ENCODE results near the gene IFT122.

Gene IFT122

GRCh38 chr3:129440618-129441190, 680 bp downstream of the IFT122 start:
- FAIRE-seq, result no peak

DNA sequence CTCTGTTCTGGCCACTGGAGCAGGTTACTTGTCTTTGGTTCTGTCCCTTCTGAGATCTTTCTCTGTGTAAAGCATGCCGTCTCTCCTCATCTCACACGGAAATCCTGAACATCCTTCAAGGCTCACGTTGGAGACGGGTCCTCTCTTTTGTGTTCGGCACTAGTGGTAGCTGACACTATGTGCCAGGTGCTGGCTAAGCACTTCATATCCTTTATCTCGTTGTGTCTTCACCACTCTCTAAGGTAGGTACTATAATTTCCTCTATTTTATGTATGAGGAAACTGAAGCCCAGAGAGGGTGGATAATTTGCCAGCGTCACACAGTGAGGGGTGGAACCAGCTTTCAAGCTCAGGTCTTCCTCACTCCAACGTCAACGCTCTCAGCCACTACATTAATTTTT, 1.2 kb downstream of the IFT122 start:
- no peak for FAIRE-seq

DNA sequence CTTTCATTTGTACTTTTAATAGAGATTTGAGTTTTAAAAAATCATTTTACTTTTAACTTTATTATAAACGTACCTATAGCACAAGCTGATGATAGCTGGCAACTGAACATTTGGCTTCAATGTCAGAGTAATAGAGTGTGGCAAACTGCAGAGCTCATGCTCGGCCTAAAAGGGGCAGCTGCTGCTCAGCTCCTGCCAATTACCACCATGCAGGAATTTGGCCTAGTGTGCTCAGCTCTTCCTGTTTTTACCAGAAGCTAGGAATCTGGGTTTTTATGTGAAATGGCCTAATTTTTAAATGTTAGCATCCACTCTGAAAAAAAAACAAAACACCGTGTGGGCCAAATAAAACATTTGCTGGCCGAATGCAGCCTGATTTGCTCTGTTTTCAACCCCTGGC, 1.8 kb downstream of the IFT122 start:
- FAIRE-seq, result no peak

DNA sequence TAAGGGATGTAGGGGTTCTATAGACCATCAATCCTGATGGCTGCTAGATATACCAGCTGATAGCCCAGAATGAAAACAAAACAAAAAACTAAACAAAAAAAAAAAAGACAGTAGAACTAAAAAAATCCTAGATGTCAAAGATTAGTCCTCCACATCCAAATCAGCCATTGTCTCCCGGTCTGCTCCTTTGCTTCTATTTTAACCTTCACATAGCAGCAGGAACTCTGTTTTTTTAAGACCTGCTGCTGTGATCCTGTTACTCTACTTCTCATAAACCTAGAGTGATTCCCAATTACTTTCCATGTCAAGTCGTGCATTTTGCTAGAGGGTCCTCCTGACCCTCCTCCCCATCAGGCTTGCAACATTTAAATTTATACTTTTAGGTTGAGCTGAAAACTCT, 2.5 kb downstream of the IFT122 start:
- FAIRE-seq, result no peak

DNA sequence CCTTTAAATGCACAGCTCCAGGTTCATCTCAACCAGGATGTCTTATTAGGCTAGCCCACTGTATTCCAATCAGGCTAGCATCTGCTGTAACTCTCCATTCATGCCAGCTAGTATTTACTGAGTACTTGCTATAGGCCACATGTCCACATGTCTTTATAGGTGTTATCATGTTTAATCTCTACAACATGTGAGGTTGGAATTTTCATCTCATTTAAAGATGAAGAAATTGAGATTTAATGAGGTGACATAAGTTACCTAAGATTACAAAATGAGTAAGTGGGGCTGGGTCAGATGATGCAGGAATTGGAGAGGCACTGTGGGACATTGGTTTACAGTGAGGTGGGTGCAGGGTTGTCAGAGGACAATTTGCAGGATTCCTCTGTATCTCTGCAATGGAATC, 2.9 kb downstream of the IFT122 start:
- FAIRE-seq, result no peak

- no peak for FAIRE-seq
Measured at GRCh38 chr3:129445471-129445870, 5.4 kb downstream of the IFT122 start.

DNA sequence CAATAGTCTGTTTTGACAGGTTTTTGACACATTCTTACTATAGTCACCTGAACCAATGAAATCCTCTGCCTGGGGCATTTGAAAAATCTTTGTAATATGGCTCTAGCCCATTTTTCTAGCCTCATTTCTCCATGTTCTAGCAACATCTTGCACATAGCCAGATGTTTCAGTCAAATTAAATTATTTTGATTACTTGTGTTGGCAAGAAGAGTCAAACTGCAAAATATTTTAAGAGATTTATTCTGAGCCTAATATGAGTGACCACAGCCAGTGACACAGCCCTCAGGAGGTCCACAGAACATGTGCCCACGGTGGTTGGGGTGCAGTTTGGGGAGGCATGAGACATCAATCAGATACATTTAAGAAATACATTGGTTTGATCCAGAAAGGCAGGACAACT, 6.9 kb downstream of the IFT122 start:
- no peak for FAIRE-seq

DNA sequence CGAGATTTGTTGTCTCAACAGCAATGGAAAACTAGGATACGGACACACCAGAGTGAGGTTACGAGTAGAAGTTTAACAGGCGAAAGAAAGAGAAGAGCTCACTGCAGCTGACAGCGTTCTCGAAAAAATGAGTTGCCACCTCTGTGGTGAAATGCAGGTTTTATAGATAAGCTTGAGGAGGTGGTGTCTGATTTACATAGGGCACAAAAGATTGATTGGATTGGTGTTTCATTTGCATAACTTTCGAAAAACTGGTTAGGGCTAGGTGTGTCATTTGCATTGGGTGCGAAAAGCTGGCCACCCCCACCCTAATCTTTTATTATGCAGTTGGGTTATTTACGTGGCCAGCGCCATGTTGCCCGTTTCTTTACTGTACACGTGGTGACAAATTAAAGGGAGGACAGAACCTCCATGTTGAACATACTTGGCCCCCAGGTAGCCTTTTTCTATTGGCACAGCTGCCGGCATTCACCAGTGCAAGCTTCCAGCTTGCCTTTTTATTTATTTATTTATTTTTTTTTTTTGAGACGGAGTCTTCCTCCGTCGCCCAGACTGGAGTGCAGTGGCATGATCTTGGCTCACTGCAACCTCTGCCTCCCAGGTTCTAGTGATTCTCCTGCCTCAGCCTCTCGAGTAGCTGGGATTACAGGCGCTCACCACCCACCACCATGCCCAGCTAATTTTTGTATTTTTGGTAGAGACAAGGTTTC, 8.3 kb downstream of the IFT122 start:
- no peak for FAIRE-seq

- FAIRE-seq, result no peak
Measured at GRCh38 chr3:129449279-129450115, 9.5 kb downstream of the IFT122 start.

- FAIRE-seq, result no peak
Measured at GRCh38 chr3:129453732-129454131, 13.7 kb downstream of the IFT122 start.

DNA sequence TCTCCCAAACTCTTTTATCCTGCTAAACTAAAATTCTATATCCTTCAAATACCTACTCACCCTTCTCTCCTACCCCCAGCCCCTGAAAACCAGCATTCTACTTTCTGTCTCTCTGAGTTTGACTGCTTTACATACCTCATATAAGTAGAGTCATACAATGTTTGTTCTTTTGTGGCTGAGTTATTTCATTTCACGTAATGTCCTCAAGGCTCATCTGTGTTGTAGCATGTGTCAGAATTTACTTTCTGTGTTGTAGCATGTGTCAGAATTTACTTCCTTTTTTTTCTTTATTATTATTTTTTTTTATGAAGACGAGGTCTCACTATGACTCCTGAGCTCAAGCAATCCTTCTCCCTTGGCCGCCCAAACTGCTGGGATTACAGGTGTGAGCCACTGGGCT, 20.1 kb downstream of the IFT122 start:
- no peak for FAIRE-seq

DNA sequence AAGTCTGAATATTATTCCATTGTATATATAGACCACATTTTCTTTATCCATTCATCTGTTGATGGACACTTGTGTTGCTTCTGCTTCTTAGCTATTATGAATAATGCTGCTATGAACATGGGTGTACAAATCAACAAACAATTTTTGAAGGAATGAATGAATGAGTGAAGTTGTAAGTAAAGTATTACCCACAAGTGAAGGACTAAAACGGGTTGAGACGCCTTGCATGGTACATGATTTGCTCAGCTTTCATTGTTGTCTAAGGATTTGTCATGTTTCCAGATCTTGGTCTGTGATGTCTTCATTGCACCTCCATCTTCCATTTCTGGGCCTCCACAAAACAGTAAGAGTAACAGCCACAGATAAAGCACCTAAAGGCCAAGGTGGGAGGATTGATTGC, 20.5 kb downstream of the IFT122 start:
- FAIRE-seq, result no peak

- no peak for FAIRE-seq
Measured at GRCh38 chr3:129461022-129461421, 21.0 kb downstream of the IFT122 start.

GRCh38 chr3:129461461-129462146, 21.6 kb downstream of the IFT122 start:
- no peak for FAIRE-seq

- no peak for FAIRE-seq
Measured at GRCh38 chr3:129462361-129462968, 22.4 kb downstream of the IFT122 start.

DNA sequence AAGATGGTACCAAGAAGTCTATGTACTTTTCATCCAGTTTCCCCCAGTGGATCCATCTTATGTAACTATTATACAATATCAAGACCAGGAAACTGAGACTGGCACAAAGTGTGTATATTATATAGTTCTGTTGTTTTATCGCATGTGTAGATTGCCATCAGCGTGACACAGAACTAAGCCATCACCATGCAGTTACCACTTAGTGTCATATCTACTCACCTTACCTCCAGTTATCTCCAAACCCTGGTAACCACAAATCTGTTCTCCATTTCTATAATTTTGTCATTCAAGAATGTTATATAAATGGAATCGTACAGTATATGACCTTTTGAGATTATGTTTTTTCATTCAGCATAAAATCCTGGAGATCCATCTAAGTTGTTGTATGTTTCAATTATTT, 23.1 kb downstream of the IFT122 start:
- FAIRE-seq, result no peak

DNA sequence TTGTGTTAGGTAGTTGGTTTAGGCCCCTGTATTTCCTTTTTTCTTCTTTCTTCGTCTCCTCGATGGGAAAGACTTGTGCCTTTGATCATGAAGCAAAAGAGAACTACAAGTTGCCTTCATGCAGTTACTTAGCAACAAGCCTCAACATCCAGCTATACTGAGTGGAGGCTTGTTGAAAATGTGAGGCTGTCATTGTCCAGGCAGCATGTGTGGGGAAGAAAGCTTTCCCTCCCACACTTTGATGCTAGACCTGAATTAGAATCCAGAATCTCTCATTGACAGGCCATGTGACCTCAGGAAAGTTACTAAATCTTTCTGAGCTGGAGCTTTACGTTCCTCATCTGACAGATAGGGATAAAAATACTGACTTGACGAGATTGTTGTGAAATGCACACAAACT, 23.7 kb downstream of the IFT122 start:
- FAIRE-seq, result no peak

- no peak for FAIRE-seq
Measured at GRCh38 chr3:129467932-129468331, 27.9 kb downstream of the IFT122 start.

GRCh38 chr3:129469026-129469425, 29.0 kb downstream of the IFT122 start:
- FAIRE-seq, result no peak

DNA sequence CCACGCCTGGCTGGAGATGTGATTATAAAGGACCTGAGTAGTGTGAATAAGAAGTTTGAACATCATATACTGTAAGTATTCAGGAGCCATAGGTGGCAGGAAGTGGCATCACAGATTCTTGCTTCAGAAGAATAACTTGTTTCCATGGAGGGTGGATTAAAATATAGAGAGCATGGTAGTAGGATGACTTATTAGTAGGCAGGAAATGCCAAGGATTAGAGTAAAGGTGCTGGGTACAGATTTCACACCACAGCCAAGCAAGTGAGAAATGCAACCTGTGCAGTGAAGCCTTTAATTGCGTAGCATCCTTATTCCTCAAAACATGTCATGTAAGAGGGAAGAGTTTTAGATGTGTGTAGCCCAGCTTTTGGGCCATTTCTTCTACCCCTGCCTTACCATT, 30.8 kb downstream of the IFT122 start:
- FAIRE-seq, result no peak

DNA sequence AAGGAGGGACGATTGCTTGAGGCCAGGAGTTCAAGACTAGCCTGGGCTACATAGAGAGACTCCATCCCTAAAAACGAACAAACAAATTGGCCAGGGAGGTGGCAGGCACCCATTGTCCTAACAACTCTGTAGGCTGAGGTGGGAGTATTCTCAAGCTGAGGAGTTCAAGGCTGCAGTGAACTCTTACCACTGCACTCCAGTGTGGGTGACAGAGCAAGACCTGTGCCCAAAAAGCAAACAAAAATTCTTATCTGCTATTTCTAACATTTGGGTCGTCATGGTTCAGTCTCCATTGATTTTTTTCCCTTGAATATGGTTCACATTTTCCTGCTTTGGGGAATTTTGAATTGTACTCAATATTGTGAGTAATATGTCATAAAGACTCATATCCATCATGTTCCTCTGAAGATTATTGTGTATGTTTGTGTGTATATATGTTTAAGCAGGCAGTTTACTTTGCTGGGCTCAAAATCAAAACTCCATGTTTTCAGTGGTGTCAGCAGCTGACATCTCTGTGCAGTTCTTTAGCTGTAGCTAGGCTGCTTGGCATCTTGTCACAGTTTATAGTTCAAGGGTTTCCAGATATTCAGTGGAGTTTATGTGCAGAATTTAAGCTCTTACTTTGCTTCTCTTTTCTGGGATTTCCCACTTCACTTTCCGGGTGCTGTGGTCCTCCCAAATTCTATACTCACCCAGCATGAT, 33.2 kb downstream of the IFT122 start:
- no peak for FAIRE-seq

DNA sequence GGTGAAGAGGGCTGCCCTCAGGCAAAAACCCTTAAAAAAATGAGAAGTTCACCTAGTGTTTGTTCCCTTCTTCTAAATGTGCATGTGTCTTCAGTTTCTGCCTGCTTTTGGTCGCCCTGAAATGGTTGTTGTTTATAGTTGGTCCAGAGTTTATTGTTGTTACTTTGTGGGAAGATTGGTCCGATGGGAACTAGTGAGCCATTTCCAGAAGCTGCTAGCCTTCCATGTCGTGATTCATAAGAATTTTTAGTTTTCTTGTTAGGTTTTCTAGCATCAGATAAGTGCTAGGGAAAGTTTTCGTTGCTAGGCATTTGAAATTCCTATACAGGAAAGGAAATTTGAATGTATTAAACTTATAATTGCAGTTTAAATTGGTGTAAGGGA, 33.7 kb downstream of the IFT122 start:
- FAIRE-seq, result no peak
